SK-N-SH treated with all-trans-retinoic acid at 6 μM for 48 hours (cell line): ENCODE measurements around the gene ENPP3.

ENCODE experiments used
- ATAC-seq: fragments of 200-7000 bp; cut with Tn5 transposase; 3 replicates; pipeline ENCODE4 v1.9.1; 2020; ENCODE audit warnings: mild to moderate bottlenecking, moderate library complexity
- ARNTL ChIP-seq: fragments of 450-650 bp; formaldehyde crosslinking; IDR thresholded peaks from 2 replicates; pipeline ENCODE4 v1.5.0; 2020; ENCODE audit warnings: low read depth, mild to moderate bottlenecking, moderate library complexity, borderline replicate concordance
- BACH2 ChIP-seq: fragments of 250-450 bp; sonication (Bioruptor Pico); IDR thresholded peaks from 2 replicates; pipeline ENCODE4 v1.9.0; 2021; ENCODE audit warnings: mild to moderate bottlenecking, borderline replicate concordance
- CSDC2 ChIP-seq: fragments of 250-450 bp; sonication (Bioruptor Pico); IDR thresholded peaks from 2 replicates; pipeline ENCODE4 v1.5.0; 2020; ENCODE audit warnings: mild to moderate bottlenecking, moderate library complexity
- ESRRG ChIP-seq: fragments of 250-450 bp; sonication (Bioruptor Pico); IDR thresholded peaks from 2 replicates; pipeline ENCODE4 v1.6.1; 2021; ENCODE audit warnings: mild to moderate bottlenecking
- GLIS3 ChIP-seq: fragments of 250-450 bp; sonication (Bioruptor Pico); IDR thresholded peaks from 2 replicates; pipeline ENCODE4 v1.5.0; 2020; ENCODE audit warnings: mild to moderate bottlenecking, moderate library complexity
- ISL1 ChIP-seq: fragments of 250-450 bp; sonication (Bioruptor Pico); IDR thresholded peaks from 2 replicates; pipeline ENCODE4 v2.1.2; 2022; ENCODE audit warnings: mild to moderate bottlenecking, moderate library complexity
- OSR1 ChIP-seq: fragments of 250-450 bp; sonication (Bioruptor Pico); IDR thresholded peaks from 2 replicates; pipeline ENCODE4 v1.8.0; 2022; ENCODE audit warnings: moderate library complexity, mild to moderate bottlenecking, inconsistent platforms
- PPARA ChIP-seq: fragments of 250-450 bp; sonication (Bioruptor Pico); IDR thresholded peaks from 2 replicates; pipeline ENCODE4 v1.5.0; 2020; ENCODE audit warnings: mild to moderate bottlenecking, borderline replicate concordance
- RARB ChIP-seq: fragments of 250-450 bp; sonication (Bioruptor Pico); IDR thresholded peaks from 2 replicates; pipeline ENCODE4 v1.8.0; 2021; ENCODE audit warnings: mild to moderate bottlenecking, moderate library complexity
- SNAI2 ChIP-seq: fragments of 250-450 bp; sonication (Bioruptor Pico); IDR thresholded peaks from 2 replicates; pipeline ENCODE4 v1.5.0; 2020; ENCODE audit warnings: mild to moderate bottlenecking, moderate library complexity
- TCF4 ChIP-seq: fragments of 250-450 bp; sonication (Bioruptor Pico); IDR thresholded peaks from 2 replicates; pipeline ENCODE4 v1.8.0; 2021; ENCODE audit warnings: mild to moderate bottlenecking, moderate library complexity, borderline replicate concordance
- TOX ChIP-seq: fragments of 250-450 bp; sonication (Bioruptor Pico); IDR thresholded peaks from 2 replicates; pipeline ENCODE4 v1.8.0; 2021; ENCODE audit warnings: mild to moderate bottlenecking, moderate library complexity, borderline replicate concordance
- ZC3H10 ChIP-seq: fragments of 250-450 bp; sonication (Bioruptor Pico); IDR thresholded peaks from 2 replicates; pipeline ENCODE4 v1.5.1; 2021; ENCODE audit warnings: mild to moderate bottlenecking, moderate library complexity
- ZFP3 ChIP-seq: fragments of 250-450 bp; sonication (Bioruptor Pico); IDR thresholded peaks from 2 replicates; pipeline ENCODE4 v1.5.0; 2020; ENCODE audit warnings: mild to moderate bottlenecking, moderate library complexity
- ZFP30 ChIP-seq: fragments of 450-650 bp; formaldehyde crosslinking; IDR thresholded peaks from 2 replicates; pipeline ENCODE4 v1.5.0; 2022; ENCODE audit warnings: mild to moderate bottlenecking, moderate library complexity
- ZNF565 ChIP-seq: fragments of 450-650 bp; formaldehyde crosslinking; conservative IDR thresholded peaks from 2 replicates; pipeline ENCODE4 v1.5.0; 2020; ENCODE audit warnings: low read depth, mild to moderate bottlenecking, moderate library complexity
- ZNF70 ChIP-seq: fragments of 450-650 bp; formaldehyde crosslinking; IDR thresholded peaks from 2 replicates; pipeline ENCODE4 v1.5.0; 2020; ENCODE audit warnings: mild to moderate bottlenecking, moderate library complexity
- ZNF8 ChIP-seq: fragments of 450-650 bp; formaldehyde crosslinking; IDR thresholded peaks from 2 replicates; pipeline ENCODE4 v1.5.0; 2020; ENCODE audit warnings: mild to moderate bottlenecking, moderate library complexity
- TF ChIP-seq, protein P1 (sequence below): fragments of 250-450 bp; sonication (Bioruptor Pico); IDR thresholded peaks from 2 replicates; pipeline ENCODE4 v1.5.1; 2021; ENCODE audit warnings: mild to moderate bottlenecking, moderate library complexity
- TF ChIP-seq, protein P2 (sequence below): fragments of 250-450 bp; sonication (Bioruptor Pico); IDR thresholded peaks from 2 replicates; pipeline ENCODE4 v1.5.0; 2020; ENCODE audit warnings: mild to moderate bottlenecking, moderate library complexity
- TF ChIP-seq, protein P3 (sequence below): fragments of 250-450 bp; sonication (Bioruptor Pico); IDR thresholded peaks from 2 replicates; pipeline ENCODE4 v1.8.0; 2020; ENCODE audit warnings: mild to moderate bottlenecking, moderate library complexity, borderline replicate concordance
- TF ChIP-seq, protein P4 (sequence below): fragments of 250-450 bp; sonication (Bioruptor Pico); IDR thresholded peaks from 2 replicates; pipeline ENCODE4 v1.8.0; 2021; ENCODE audit warnings: low read depth, mild to moderate bottlenecking, moderate library complexity, borderline replicate concordance
- TF ChIP-seq, protein P5 (sequence below): fragments of 250-450 bp; sonication (Bioruptor Pico); IDR thresholded peaks from 2 replicates; pipeline ENCODE4 v1.5.1; 2020; ENCODE audit warnings: low read depth, mild to moderate bottlenecking, moderate library complexity

ENPP3 gene

DNA sequence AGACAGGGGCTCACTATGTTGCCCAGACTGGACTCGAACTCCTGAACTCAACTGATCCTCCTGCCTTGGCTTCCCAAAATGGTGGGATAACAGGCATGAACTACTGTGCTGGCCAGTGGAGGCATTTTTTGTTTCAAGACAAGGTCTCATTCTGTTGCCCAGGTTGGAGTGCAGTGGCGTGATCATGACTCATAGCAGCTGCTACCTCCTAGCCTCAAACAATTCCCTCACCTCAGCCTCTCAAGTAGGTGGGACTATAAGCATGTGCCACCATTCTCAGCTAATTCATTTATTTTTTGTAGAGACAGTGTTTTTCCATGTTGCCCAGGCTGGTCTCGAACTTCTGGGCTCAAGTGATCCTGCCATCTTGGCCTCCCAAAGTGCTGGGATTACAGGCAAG, 17.2 kb downstream of the ENPP3 start:
- TF ChIP-seq BACH2 (CRISPR knock-in tag) (no peak), ZFP3 (CRISPR knock-in tag) (no peak), ESRRG (CRISPR knock-in tag) (no peak), GLIS3 (no peak), TCF4 (no peak), OSR1 (no peak), CSDC2 (CRISPR knock-in tag) (no peak), ZFP30 (CRISPR knock-in tag) (no peak), ZC3H10 (CRISPR knock-in tag) (no peak), TOX (CRISPR knock-in tag) (no peak), ZNF8 (CRISPR knock-in tag) (no peak), ISL1 (CRISPR knock-in tag) (no peak), PPARA (CRISPR knock-in tag) (no peak), RARB (CRISPR knock-in tag) (no peak), ZNF70 (no peak)
- TF ChIP-seq, protein P1, sequence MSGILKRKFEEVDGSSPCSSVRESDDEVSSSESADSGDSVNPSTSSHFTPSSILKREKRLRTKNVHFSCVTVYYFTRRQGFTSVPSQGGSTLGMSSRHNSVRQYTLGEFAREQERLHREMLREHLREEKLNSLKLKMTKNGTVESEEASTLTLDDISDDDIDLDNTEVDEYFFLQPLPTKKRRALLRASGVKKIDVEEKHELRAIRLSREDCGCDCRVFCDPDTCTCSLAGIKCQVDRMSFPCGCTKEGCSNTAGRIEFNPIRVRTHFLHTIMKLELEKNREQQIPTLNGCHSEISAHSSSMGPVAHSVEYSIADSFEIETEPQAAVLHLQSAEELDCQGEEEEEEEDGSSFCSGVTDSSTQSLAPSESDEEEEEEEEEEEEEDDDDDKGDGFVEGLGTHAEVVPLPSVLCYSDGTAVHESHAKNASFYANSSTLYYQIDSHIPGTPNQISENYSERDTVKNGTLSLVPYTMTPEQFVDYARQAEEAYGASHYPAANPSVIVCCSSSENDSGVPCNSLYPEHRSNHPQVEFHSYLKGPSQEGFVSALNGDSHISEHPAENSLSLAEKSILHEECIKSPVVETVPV (CRISPR knock-in tag), result no peak
- TF ChIP-seq, protein P2, sequence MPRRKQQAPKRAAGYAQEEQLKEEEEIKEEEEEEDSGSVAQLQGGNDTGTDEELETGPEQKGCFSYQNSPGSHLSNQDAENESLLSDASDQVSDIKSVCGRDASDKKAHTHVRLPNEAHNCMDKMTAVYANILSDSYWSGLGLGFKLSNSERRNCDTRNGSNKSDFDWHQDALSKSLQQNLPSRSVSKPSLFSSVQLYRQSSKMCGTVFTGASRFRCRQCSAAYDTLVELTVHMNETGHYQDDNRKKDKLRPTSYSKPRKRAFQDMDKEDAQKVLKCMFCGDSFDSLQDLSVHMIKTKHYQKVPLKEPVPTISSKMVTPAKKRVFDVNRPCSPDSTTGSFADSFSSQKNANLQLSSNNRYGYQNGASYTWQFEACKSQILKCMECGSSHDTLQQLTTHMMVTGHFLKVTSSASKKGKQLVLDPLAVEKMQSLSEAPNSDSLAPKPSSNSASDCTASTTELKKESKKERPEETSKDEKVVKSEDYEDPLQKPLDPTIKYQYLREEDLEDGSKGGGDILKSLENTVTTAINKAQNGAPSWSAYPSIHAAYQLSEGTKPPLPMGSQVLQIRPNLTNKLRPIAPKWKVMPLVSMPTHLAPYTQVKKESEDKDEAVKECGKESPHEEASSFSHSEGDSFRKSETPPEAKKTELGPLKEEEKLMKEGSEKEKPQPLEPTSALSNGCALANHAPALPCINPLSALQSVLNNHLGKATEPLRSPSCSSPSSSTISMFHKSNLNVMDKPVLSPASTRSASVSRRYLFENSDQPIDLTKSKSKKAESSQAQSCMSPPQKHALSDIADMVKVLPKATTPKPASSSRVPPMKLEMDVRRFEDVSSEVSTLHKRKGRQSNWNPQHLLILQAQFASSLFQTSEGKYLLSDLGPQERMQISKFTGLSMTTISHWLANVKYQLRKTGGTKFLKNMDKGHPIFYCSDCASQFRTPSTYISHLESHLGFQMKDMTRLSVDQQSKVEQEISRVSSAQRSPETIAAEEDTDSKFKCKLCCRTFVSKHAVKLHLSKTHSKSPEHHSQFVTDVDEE (CRISPR knock-in tag), result no peak
- TF ChIP-seq, protein P3, sequence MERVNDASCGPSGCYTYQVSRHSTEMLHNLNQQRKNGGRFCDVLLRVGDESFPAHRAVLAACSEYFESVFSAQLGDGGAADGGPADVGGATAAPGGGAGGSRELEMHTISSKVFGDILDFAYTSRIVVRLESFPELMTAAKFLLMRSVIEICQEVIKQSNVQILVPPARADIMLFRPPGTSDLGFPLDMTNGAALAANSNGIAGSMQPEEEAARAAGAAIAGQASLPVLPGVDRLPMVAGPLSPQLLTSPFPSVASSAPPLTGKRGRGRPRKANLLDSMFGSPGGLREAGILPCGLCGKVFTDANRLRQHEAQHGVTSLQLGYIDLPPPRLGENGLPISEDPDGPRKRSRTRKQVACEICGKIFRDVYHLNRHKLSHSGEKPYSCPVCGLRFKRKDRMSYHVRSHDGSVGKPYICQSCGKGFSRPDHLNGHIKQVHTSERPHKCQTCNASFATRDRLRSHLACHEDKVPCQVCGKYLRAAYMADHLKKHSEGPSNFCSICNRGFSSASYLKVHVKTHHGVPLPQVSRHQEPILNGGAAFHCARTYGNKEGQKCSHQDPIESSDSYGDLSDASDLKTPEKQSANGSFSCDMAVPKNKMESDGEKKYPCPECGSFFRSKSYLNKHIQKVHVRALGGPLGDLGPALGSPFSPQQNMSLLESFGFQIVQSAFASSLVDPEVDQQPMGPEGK (CRISPR knock-in tag), result no peak
- TF ChIP-seq, protein P4, sequence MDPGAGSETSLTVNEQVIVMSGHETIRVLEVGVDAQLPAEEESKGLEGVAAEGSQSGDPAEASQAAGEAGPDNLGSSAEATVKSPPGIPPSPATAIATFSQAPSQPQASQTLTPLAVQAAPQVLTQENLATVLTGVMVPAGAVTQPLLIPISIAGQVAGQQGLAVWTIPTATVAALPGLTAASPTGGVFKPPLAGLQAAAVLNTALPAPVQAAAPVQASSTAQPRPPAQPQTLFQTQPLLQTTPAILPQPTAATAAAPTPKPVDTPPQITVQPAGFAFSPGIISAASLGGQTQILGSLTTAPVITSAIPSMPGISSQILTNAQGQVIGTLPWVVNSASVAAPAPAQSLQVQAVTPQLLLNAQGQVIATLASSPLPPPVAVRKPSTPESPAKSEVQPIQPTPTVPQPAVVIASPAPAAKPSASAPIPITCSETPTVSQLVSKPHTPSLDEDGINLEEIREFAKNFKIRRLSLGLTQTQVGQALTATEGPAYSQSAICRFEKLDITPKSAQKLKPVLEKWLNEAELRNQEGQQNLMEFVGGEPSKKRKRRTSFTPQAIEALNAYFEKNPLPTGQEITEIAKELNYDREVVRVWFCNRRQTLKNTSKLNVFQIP, result no peak
- TF ChIP-seq, protein P5, sequence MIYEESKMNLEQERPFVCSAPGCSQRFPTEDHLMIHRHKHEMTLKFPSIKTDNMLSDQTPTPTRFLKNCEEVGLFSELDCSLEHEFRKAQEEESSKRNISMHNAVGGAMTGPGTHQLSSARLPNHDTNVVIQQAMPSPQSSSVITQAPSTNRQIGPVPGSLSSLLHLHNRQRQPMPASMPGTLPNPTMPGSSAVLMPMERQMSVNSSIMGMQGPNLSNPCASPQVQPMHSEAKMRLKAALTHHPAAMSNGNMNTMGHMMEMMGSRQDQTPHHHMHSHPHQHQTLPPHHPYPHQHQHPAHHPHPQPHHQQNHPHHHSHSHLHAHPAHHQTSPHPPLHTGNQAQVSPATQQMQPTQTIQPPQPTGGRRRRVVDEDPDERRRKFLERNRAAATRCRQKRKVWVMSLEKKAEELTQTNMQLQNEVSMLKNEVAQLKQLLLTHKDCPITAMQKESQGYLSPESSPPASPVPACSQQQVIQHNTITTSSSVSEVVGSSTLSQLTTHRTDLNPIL (CRISPR knock-in tag), result no peak
- no peak for ATAC-seq

DNA sequence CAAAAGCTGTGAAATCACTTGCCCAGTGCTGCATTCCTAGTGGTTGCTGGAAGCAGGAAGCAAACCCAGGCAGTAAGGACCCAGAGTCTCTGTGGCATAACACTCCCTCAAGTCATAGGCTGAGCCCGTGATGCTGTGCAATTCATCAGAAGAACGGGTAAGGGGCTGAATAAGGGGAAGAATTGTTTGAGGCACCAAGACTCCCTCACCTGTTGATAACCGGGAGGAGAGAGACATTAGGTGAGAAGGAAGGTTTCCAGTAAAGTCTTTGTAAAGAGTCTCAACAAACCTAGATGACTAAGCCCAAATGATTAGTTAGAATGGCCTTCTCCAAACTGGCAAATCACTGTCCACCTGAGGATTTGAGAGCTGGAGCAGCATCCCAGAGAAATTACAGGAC, 18.3 kb downstream of the ENPP3 start:
- no peak for ATAC-seq
- no peak for TF ChIP-seq SNAI2 (CRISPR knock-in tag)
- TF ChIP-seq, protein P5 (CRISPR knock-in tag), result no peak
- no peak for TF ChIP-seq PPARA (CRISPR knock-in tag)
- no peak for TF ChIP-seq ARNTL (CRISPR knock-in tag)
- TF ChIP-seq ZC3H10 (CRISPR knock-in tag), result no peak
- no peak for TF ChIP-seq ZFP30 (CRISPR knock-in tag)
- TF ChIP-seq ZNF565 (CRISPR knock-in tag), result no peak
- TF ChIP-seq CSDC2 (CRISPR knock-in tag), result no peak
- TF ChIP-seq ZFP3 (CRISPR knock-in tag), result no peak
- TF ChIP-seq ESRRG (CRISPR knock-in tag), result no peak
- TF ChIP-seq RARB (CRISPR knock-in tag), result no peak
- no peak for TF ChIP-seq BACH2 (CRISPR knock-in tag)
- no peak for TF ChIP-seq TCF4
- TF ChIP-seq, protein P4, result no peak
- TF ChIP-seq, protein P1 (CRISPR knock-in tag), result no peak
- no peak for TF ChIP-seq TOX (CRISPR knock-in tag)
